Fibroblast of the aortic adventitia (primary cell): ENCODE data around the gene TMEM218. TPM values are rescaled to one million over a fixed set of nuclear protein-coding genes. Genes with fewer than 3 reads are reported as not detected.

Experiments
- DNase-seq: peaks from one replicate; pipeline ENCODE4 v3.0.0-alpha.2; 2010; ENCODE audit warnings: low read depth
- H3K4me3 ChIP-seq: 2 replicates; pipeline ENCODE4 v1.5.1; 2011; ENCODE audit warnings: low read depth, mild to moderate bottlenecking, control low read depth, low read length, moderate library complexity
- total RNA-seq: library from RNA; depleted of rRNA; stranded (reverse); fragments of >200 nt; gene quantifications from 2 replicates; pipeline ENCODE4 v1.2.3, GENCODE V29; 2012; ENCODE audit warnings: low replicate concordance
- TF ChIP-seq, protein P1 (sequence below): IDR thresholded peaks from 2 replicates; pipeline ENCODE4 v1.5.1; 2011; ENCODE audit warnings: mild to moderate bottlenecking, low read length, control low read depth, inconsistent platforms; ENCODE audit not compliant: insufficient read depth

The TMEM218 gene
- total RNA-seq, 1 donor, result 35.1 TPM

DNA sequence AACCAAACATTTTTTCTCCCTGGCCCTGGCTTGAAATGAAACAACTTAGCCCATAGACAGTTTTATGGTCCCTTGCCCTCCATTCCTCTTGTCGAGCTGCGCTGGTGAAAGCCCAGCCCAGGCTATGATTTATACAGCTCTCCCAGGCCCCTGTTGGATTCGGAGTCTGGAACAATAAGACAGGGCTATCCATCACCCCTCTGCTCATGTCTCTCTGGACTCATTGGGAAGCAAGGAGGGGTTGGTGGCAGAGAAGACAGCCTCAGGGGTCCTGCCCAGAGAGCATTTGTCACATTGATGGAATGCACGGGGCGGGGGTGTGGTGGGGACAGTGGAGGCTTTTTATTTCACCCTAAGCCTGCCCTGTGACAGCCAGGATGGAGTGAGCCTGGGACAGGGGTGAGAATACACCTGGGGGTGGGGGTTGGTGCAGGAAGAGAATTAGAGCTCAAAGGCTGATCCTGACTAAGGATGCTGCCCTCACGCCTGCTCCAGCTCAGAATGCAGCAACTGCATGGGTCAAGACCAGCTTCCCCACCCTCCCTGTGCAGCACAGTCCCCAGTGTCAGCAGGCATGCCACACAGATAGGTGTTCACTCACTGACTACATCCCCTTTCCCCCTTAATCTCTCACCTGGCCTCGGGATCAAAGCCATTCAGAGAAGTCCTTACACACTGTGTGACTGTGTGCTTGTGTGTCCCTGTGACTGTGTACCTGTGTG lies 43.1 kb upstream of the TMEM218 start:
- DNase-seq, result no peak
- no peak overlapping the region for H3K4me3 ChIP-seq
- TF ChIP-seq, protein P1, sequence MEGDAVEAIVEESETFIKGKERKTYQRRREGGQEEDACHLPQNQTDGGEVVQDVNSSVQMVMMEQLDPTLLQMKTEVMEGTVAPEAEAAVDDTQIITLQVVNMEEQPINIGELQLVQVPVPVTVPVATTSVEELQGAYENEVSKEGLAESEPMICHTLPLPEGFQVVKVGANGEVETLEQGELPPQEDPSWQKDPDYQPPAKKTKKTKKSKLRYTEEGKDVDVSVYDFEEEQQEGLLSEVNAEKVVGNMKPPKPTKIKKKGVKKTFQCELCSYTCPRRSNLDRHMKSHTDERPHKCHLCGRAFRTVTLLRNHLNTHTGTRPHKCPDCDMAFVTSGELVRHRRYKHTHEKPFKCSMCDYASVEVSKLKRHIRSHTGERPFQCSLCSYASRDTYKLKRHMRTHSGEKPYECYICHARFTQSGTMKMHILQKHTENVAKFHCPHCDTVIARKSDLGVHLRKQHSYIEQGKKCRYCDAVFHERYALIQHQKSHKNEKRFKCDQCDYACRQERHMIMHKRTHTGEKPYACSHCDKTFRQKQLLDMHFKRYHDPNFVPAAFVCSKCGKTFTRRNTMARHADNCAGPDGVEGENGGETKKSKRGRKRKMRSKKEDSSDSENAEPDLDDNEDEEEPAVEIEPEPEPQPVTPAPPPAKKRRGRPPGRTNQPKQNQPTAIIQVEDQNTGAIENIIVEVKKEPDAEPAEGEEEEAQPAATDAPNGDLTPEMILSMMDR, result no peak

- TF ChIP-seq, protein P1, result no peak
- no peak for DNase-seq
- H3K4me3 ChIP-seq, result no peak overlapping the region
Observed at GRCh38 chr11:125153837-125154236, 42.4 kb upstream of the TMEM218 start.

GRCh38 chr11:125148743-125149142 lies 37.3 kb upstream of the TMEM218 start:
- no peak for DNase-seq
- TF ChIP-seq, protein P1, result no peak
- no peak overlapping the region for H3K4me3 ChIP-seq

DNA sequence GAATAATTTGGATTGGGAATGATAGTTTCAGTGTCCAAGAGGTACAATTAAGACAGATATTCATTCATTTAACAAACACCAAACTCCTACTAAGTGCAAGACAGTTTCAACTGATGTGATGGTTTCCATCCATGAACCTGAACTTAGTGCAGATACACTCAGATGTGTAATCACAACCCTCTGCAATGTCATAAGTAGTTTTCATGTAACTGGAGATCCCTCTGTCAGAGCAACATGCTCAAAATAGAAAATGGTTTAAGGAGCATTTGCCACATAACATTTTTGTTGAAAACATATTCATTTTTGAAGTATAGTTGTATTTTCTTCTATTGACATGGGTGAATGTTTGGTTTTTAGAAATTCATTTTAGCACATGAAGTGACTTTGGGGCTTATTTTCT lies 36.6 kb upstream of the TMEM218 start:
- H3K4me3 ChIP-seq, result no peak overlapping the region
- TF ChIP-seq, protein P1, result no peak
- DNase-seq, result no peak

DNA sequence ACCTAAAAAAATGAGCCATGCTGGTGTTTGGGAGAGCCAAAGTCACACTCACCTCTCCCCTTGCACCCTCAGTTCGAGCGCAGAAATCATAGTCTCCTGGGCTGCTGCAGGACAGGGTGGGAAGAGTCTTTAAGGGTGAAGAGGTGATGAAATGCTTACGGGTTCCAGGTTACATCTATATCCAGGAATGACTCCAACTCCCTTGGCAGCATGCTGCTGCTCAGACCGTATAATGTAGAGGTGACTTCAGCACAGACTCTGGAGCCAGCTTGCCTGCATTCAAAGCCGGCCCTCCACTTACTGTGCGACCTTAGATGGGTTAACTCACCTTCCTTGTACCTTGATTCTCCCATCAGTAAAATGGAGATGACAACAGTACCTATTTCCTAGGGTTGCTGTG lies 35.9 kb upstream of the TMEM218 start:
- no peak overlapping the region for H3K4me3 ChIP-seq
- DNase-seq, result no peak
- TF ChIP-seq, protein P1, result no peak

GRCh38 chr11:125146232-125146631 lies 34.8 kb upstream of the TMEM218 start:
- H3K4me3 ChIP-seq, result no peak overlapping the region
- no peak for DNase-seq
- TF ChIP-seq, protein P1, result no peak
